ENCODE results near the gene AKIRIN1.
"Not testable (repeated sequence)": the region's sequence is repeated elsewhere in the genome, so short reads cannot be mapped to it uniquely, and the experiment has no call there.

Gene AKIRIN1

GRCh38 chr1:38990738-38991637 lies at the start of gene AKIRIN1:
Gene AKIRIN1 (plus strand): TSS chr1:38991276. CDS start chr1:38991381, 105 bp downstream.
- DNase-seq = peak; percentile 98

- DNase-seq = no peak
Observed at GRCh38 chr1:38941527-38942019, 49.5 kb upstream of the AKIRIN1 start, which contains the start of gene RHBDL2. Gene RHBDL2 (minus strand): TSS chr1:38941830. CDS start chr1:38919212, 22,618 bp downstream.

GRCh38 chr1:38942664-38943428 lies 48.2 kb upstream of the AKIRIN1 start:
- no peak for DNase-seq

- no peak for DNase-seq
Observed at GRCh38 chr1:38944547-38944946, 46.5 kb upstream of the AKIRIN1 start.

- DNase-seq = no peak
Observed at GRCh38 chr1:38950553-38950952, 40.5 kb upstream of the AKIRIN1 start.

- DNase-seq = no peak
Observed at GRCh38 chr1:38953433-38953860, 37.6 kb upstream of the AKIRIN1 start.

- no peak for DNase-seq
Observed at GRCh38 chr1:38958967-38959366, 32.1 kb upstream of the AKIRIN1 start.

- DNase-seq = no peak
Observed at GRCh38 chr1:38962113-38962512, 29.0 kb upstream of the AKIRIN1 start.

GRCh38 chr1:38962560-38962959 lies 28.5 kb upstream of the AKIRIN1 start:
- DNase-seq = no peak

GRCh38 chr1:38964140-38964548 lies 26.9 kb upstream of the AKIRIN1 start:
- peak; percentile 4 for DNase-seq

GRCh38 chr1:38973145-38973544 lies 17.9 kb upstream of the AKIRIN1 start:
- DNase-seq = not testable (repeated sequence)

GRCh38 chr1:38973659-38974437 lies 17.2 kb upstream of the AKIRIN1 start:
- DNase-seq = no peak

- peak; percentile 48 for DNase-seq
Observed at GRCh38 chr1:38977399-38978244, 13.5 kb upstream of the AKIRIN1 start.

GRCh38 chr1:38978245-38978542 lies 12.9 kb upstream of the AKIRIN1 start:
- DNase-seq = peak; percentile 11

GRCh38 chr1:38979380-38979779 lies 11.7 kb upstream of the AKIRIN1 start:
- not testable (repeated sequence) for DNase-seq

- no peak for DNase-seq
Observed at GRCh38 chr1:38989979-38990378, 1.1 kb upstream of the AKIRIN1 start.

GRCh38 chr1:38990386-38990737 lies 714 bp upstream of the AKIRIN1 start:
- DNase-seq = no peak

- DNase-seq = peak; percentile 13
Observed at GRCh38 chr1:38991638-38992411, 749 bp downstream of the AKIRIN1 start.

- no peak for DNase-seq
Observed at GRCh38 chr1:38992412-38993111, 1.5 kb downstream of the AKIRIN1 start.

- no peak for DNase-seq
Observed at GRCh38 chr1:38994196-38994595, 3.1 kb downstream of the AKIRIN1 start.
